Prostate gland (tissue), 2 donors: ENCODE measurements around the gene MNT. TPM values are rescaled to one million over a fixed set of nuclear protein-coding genes. Genes with fewer than 3 reads are reported as not detected.
A peak's percentile ranks its signal among the peaks of the same experiment; 100 is the strongest.

Experiments
- DNase-seq: peaks from one replicate; pipeline ENCODE4 v3.0.0-alpha.2; 2019; ENCODE audit warnings: low spot score
- H3K27ac ChIP-seq, 2 donors: fragments of 200-600 bp; sonication (generic); 2 replicates each; pipeline ENCODE4 v1.5.1; 2017 to 2019
- H3K27me3 ChIP-seq: fragments of 200-600 bp; sonication (generic); replicated peaks from 2 replicates; pipeline ENCODE4 v1.5.1; 2019; ENCODE audit not compliant: insufficient read depth
- H3K36me3 ChIP-seq, 2 donors: fragments of 200-600 bp; sonication (generic); 1 replicate in 1 of 2; 2 replicates in 1 of 2; pipeline versions ENCODE4 v1.5.1 to v1.8.1; 2017 to 2019
- H3K4me1 ChIP-seq: fragments of 200-600 bp; sonication (generic); replicated peaks from 2 replicates; pipeline ENCODE4 v1.5.1; 2019
- H3K4me3 ChIP-seq, 2 donors: fragments of 200-600 bp; sonication (generic); 2 replicates each; pipeline ENCODE4 v1.5.1; 2017 to 2019
- H3K9me3 ChIP-seq: fragments of 200-600 bp; sonication (generic); 2 replicates; pipeline ENCODE4 v1.5.1; 2017
- POLR2A ChIP-seq: fragments of 450-650 bp; IDR thresholded peaks from one replicate; pipeline ENCODE4 v1.6.1; 2016; ENCODE audit warnings: antibody characterized with exemption, mild to moderate bottlenecking
- POLR2AphosphoS5 ChIP-seq: sonication (generic); formaldehyde crosslinking; IDR thresholded peaks from one replicate; pipeline ENCODE4 v1.6.1; 2017; ENCODE audit warnings: antibody characterized with exemption
- WGBS: methylation state at CpG from one replicate; pipeline ENCODE4 v1.1.5; 2018; 5-methylcytosine and 5-hydroxymethylcytosine counted together
- intact Hi-C: fragments of 100-400 bp; cut with DNase I; formaldehyde crosslinking; loops from one replicate; pipeline ENCODE4 v1.14.2; 2022
- total RNA-seq, 2 donors: library from RNA; depleted of rRNA; stranded (reverse); fragments of >200 nt; gene quantifications; one replicate each; pipeline ENCODE4 v1.1.0, GENCODE V29; 2016
- TF ChIP-seq, protein P1 (sequence below), 4 experiments: fragments of 200-600 bp in 2 of 4; fragments of 450-650 bp in 2 of 4; sonication (generic) in 2 of 4; IDR thresholded peaks; 1 replicate in 3 of 4; 2 replicates in 1 of 4; pipeline ENCODE4 v1.5.1; 2016 to 2019; ENCODE audit warnings: antibody characterized with exemption in 4 of 4, mild to moderate bottlenecking in 2 of 4, moderate library complexity in 2 of 4

The MNT gene
- total RNA-seq, 2 donors from 2014 or later, result 14.8 to 32.0 TPM

- DNase-seq, result no peak
- no peaks in the 10 kb centered on the region for H3K27me3 ChIP-seq
- H3K27ac ChIP-seq, result no peak overlapping the region
- H3K4me3 ChIP-seq, result no peak overlapping the region
- 87% methylated on average over 6 of the region's 6 CpGs for WGBS
- no peaks in the 10 kb centered on the region for H3K9me3 ChIP-seq
- intact Hi-C loops, result no loop called here
- H3K36me3 ChIP-seq, result peaks cover 0 to 8% of the 10 kb centered on the region in 2 donors
- TF ChIP-seq POLR2A, result no peak
- H3K4me1 ChIP-seq, result no peaks in the 10 kb centered on the region
Measured at GRCh38 chr17:2419486-2419885, 18.6 kb upstream of the MNT start.

DNA sequence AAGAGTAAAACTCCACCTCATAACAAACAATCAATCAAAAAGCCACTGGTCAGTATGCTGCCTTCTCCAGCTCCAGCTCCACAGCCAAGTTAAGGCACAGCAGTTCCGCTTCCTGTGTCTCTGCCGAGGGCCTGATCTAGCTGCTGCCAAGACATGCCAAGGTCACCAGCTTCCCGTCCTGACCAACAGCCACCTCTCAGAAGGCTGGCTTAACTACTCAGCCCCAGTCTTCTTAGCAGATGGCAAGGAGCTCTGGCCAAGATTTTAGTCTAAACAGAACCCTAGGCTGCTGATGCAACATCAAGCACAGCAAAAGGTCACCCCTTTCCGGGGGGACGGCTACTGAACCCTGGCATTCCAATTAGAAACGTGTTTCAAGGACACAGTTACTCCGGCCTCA lies 17.7 kb upstream of the MNT start:
- intact Hi-C loops, result no loop called here
- H3K4me3 ChIP-seq, result no peak overlapping the region
- no peak overlapping the region for H3K27ac ChIP-seq
- no peaks in the 10 kb centered on the region for H3K4me1 ChIP-seq
- TF ChIP-seq POLR2AphosphoS5, result no peak
- TF ChIP-seq, protein P1, sequence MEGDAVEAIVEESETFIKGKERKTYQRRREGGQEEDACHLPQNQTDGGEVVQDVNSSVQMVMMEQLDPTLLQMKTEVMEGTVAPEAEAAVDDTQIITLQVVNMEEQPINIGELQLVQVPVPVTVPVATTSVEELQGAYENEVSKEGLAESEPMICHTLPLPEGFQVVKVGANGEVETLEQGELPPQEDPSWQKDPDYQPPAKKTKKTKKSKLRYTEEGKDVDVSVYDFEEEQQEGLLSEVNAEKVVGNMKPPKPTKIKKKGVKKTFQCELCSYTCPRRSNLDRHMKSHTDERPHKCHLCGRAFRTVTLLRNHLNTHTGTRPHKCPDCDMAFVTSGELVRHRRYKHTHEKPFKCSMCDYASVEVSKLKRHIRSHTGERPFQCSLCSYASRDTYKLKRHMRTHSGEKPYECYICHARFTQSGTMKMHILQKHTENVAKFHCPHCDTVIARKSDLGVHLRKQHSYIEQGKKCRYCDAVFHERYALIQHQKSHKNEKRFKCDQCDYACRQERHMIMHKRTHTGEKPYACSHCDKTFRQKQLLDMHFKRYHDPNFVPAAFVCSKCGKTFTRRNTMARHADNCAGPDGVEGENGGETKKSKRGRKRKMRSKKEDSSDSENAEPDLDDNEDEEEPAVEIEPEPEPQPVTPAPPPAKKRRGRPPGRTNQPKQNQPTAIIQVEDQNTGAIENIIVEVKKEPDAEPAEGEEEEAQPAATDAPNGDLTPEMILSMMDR (IDR thresholded peaks at IDR 0.05), result no peak
- no peak for TF ChIP-seq POLR2A
- peaks cover 0 to 8% of the 10 kb centered on the region in 2 donors for H3K36me3 ChIP-seq
- H3K9me3 ChIP-seq, result no peaks in the 10 kb centered on the region
- no peaks in the 10 kb centered on the region for H3K27me3 ChIP-seq
- 76% methylated on average over 7 of the region's 7 CpGs for WGBS
- DNase-seq, result no peak

DNA sequence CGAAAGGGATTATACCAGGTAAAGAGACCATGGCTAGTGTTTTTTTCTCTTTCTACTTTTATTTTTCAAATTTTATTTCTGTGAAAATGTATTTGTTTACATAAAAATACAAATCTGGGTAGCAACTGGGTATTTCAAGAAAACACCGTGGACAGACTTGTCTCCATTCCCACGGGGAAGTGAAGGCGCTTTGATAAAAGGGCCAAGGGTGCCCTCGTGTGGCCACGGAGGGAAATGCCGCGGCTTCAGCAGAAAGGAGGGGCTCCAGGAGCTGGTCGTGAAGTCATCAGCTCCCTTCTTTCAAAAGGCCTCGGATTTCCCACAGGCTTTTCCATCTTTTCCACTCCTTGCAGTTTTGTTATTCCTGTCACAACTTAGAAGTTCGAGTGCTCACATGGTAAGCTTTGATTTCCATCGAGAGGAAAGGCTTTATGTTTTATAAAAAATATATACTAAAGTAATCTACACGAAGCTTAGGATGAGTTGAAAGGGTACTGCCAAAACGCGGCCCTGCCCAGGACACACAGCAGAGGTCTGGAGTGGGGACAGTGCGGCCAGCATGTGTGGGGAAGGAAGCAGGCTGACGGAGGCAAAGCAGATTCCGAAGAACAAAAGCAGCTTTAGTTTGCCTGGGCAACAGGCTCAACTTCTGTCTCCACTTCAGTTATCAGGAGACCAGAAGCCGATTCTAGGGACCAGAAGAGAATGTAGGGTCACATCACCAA lies 15.3 kb upstream of the MNT start:
- intact Hi-C loops, result no loop called here
- no peak overlapping the region for H3K4me3 ChIP-seq
- peaks cover 0 to 8% of the 10 kb centered on the region in 2 donors for H3K36me3 ChIP-seq
- no peaks in the 10 kb centered on the region for H3K27me3 ChIP-seq
- H3K9me3 ChIP-seq, result no peaks in the 10 kb centered on the region
- no peak overlapping the region for H3K27ac ChIP-seq
- no peaks in the 10 kb centered on the region for H3K4me1 ChIP-seq
- WGBS, result 31% methylated on average over 19 of the region's 19 CpGs
- peak; percentile 86 for DNase-seq
- TF ChIP-seq POLR2A, result no peak
- peak; percentile 87 for TF ChIP-seq POLR2AphosphoS5
- TF ChIP-seq, protein P1 (IDR thresholded peaks at IDR 0.05), result peak; percentile 89 to 97 (median 96)

- TF ChIP-seq, protein P1 (IDR thresholded peaks at IDR 0.05), result no peak
- TF ChIP-seq POLR2AphosphoS5, result no peak
- TF ChIP-seq POLR2A, result no peak
- Histone ChIP-seq H3K27ac (no peak overlapping the region), H3K36me3 (peaks cover 0 to 3% of the 10 kb centered on the region in 2 donors), H3K4me3 (no peak overlapping the region), H3K4me1 (no peaks in the 10 kb centered on the region), H3K27me3 (no peaks in the 10 kb centered on the region), H3K9me3 (no peaks in the 10 kb centered on the region)
- no peak for DNase-seq
- WGBS, result 83% methylated on average over 9 of the region's 9 CpGs
- intact Hi-C loops, result loop anchor here (1.0 kb wide), 1 partner anchor 33 kb away; no protein-coding TSS in a partner anchor
Measured at GRCh38 chr17:2415081-2415480, 14.2 kb upstream of the MNT start.

DNA sequence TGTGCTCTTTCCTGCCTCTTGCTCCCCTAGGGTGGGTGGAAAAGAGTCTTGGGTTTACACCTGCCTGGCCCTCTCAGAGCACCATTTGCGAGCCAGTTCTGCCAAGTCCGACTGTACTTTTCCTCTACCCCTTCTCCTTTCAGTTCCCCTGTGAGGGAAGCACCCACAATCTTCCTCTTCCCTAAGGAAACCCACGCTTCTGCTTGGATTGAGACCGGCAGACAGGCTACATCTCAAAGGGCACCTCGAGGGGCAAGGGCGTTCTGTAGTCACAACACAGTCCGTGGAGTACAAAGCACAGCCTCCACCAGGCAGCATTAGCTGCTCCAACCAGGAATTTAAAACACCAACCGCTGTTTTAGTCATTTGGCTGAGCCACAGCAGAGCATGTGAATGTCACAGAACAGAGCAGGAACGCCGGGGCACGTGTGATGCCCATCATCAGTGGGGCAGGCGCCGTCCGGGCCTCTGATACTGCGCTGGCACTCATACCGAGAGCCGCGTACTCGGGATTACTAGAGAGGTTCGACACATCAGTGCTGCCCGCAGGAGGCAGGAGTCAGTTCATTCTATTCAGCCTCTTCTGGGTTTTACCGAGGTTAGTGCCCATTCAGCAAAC lies 13.7 kb upstream of the MNT start:
- Histone ChIP-seq H3K36me3 (no peaks in the 10 kb centered on the region), H3K27ac (no peak overlapping the region), H3K4me3 (no peak overlapping the region), H3K4me1 (no peaks in the 10 kb centered on the region), H3K9me3 (no peaks in the 10 kb centered on the region), H3K27me3 (no peaks in the 10 kb centered on the region)
- DNase-seq, result no peak
- WGBS, result 93% methylated on average over 22 of the region's 22 CpGs
- TF ChIP-seq POLR2A, result no peak
- TF ChIP-seq, protein P1 (IDR thresholded peaks at IDR 0.05), result no peak
- no peak for TF ChIP-seq POLR2AphosphoS5
- intact Hi-C loops, result loop anchor here (1.0 kb wide), 1 partner anchor 32 kb away; no protein-coding TSS in a partner anchor
